Gastroesophageal sphincter (tissue), 3 donors: ENCODE data around the gene HBS1L.

Source experiments
- CTCF ChIP-seq, 4 experiments: fragments of 200-600 bp in 2 of 4; fragments of 450-650 bp in 2 of 4; sonication (generic) in 1 of 4; IDR thresholded peaks; one replicate each; pipeline ENCODE4 v1.5.1; 2017 to 2019; ENCODE audit warnings: antibody characterized with exemption in 4 of 4, mild to moderate bottlenecking in 2 of 4, moderate library complexity in 2 of 4
- POLR2A ChIP-seq, 2 donors: fragments of 450-650 bp; IDR thresholded peaks; one replicate each; pipeline ENCODE4 v1.6.1; 2017; ENCODE audit warnings: antibody characterized with exemption in 2 of 2, mild to moderate bottlenecking in 2 of 2, moderate library complexity in 1 of 2

- no peak for TF ChIP-seq CTCF (IDR thresholded peaks at IDR 0.05)
- TF ChIP-seq POLR2A (IDR thresholded peaks at IDR 0.05), result no peak
Measured at GRCh38 chr6:134967711-134968110, 86.9 kb downstream of the HBS1L start.
